OCI-LY7 (cell line): ENCODE data around the gene CASP5. TPM values are rescaled to one million over a fixed set of nuclear protein-coding genes. Genes with fewer than 3 reads are reported as not detected.
A peak's percentile ranks its signal among the peaks of the same experiment; 100 is the strongest.

ENCODE experiments used
- BruUV-seq: library from RNA; stranded (reverse); fragments of 400-500 nt; replicated peaks from 2 replicates; lab custom pipeline; 2021; lab: Mats Ljungman, UMichigan
- CTCF ChIA-PET: fragments of 300-600 bp; sonication (Branson Sonifier 250); formaldehyde crosslinking; loops from one replicate; lab custom pipeline; 2022; ENCODE audit warnings: antibody characterized with exemption; ENCODE audit not compliant: unreplicated experiment; lab: Charles Lee
- POLR2A ChIA-PET: fragments of 300-600 bp; sonication (Branson Sonifier 250); formaldehyde crosslinking; loops from one replicate; lab custom pipeline; 2022; ENCODE audit warnings: antibody characterized with exemption; lab: Charles Lee
- DNase-seq: peaks from one replicate; pipeline ENCODE4 v3.0.0-alpha.2; 2015; ENCODE audit warnings: low spot score
- H2AFZ ChIP-seq: fragments of 200-600 bp; sonication (generic), shearing (Covaris generic); 2 replicates; pipeline ENCODE4 v1.6.1; 2014; ENCODE audit warnings: mild to moderate bottlenecking, antibody characterized with exemption, low read length, moderate library complexity
- H3K27ac ChIP-seq: fragments of 200-600 bp; sonication (generic); 2 replicates; pipeline ENCODE4 v1.5.1; 2014; ENCODE audit warnings: mixed run types, low read depth, mild to moderate bottlenecking, moderate library complexity, low read length, inconsistent platforms; ENCODE audit not compliant: poor library complexity, severe bottlenecking
- H3K36me3 ChIP-seq: fragments of 200-600 bp; sonication (generic); 2 replicates; pipeline ENCODE4 v1.6.1; 2014; ENCODE audit warnings: mild to moderate bottlenecking, antibody characterized with exemption, low read length, moderate library complexity, mixed read lengths; ENCODE audit not compliant: insufficient read depth
- H3K4me1 ChIP-seq: fragments of 200-600 bp; sonication (generic); 2 replicates; pipeline ENCODE4 v1.5.1; 2014; ENCODE audit warnings: mild to moderate bottlenecking, low read length; ENCODE audit not compliant: insufficient read depth, poor library complexity, severe bottlenecking
- H3K4me2 ChIP-seq: fragments of 200-600 bp; sonication (generic); 2 replicates; pipeline ENCODE4 v1.6.1; 2014; ENCODE audit warnings: mild to moderate bottlenecking, low read length
- H3K4me3 ChIP-seq: fragments of 200-600 bp; sonication (generic); 2 replicates; pipeline ENCODE4 v1.5.1; 2014; ENCODE audit warnings: mild to moderate bottlenecking, low read depth, low read length; ENCODE audit not compliant: poor library complexity, severe bottlenecking
- H3K79me2 ChIP-seq: fragments of 200-600 bp; sonication (generic); 2 replicates; pipeline ENCODE4 v1.6.1; 2016; ENCODE audit warnings: low read depth, mild to moderate bottlenecking, low read length, moderate library complexity, mixed read lengths; ENCODE audit not compliant: insufficient read depth
- H3K9me2 ChIP-seq: fragments of 200-600 bp; sonication (generic); 2 replicates; pipeline ENCODE4 v1.6.1; 2016; ENCODE audit warnings: mild to moderate bottlenecking, low read length, mixed read lengths; ENCODE audit not compliant: insufficient read depth
- H3K9me3 ChIP-seq: fragments of 200-600 bp; sonication (generic); 2 replicates; pipeline ENCODE4 v1.6.1; 2014; ENCODE audit warnings: mild to moderate bottlenecking, mixed run types, low read length, mixed read lengths
- H4K20me1 ChIP-seq: fragments of 200-600 bp; sonication (generic); 2 replicates; pipeline ENCODE4 v1.6.1; 2014; ENCODE audit warnings: mild to moderate bottlenecking, antibody characterized with exemption, low read length, moderate library complexity, mixed read lengths; ENCODE audit not compliant: insufficient read depth
- CTCF ChIP-seq: fragments of 200-600 bp; sonication (generic); conservative IDR thresholded peaks from 2 replicates; pipeline ENCODE4 v1.5.1; 2014; ENCODE audit warnings: mild to moderate bottlenecking, antibody characterized with exemption, low read length, moderate library complexity, mixed read lengths
- EZH2phosphoT487 ChIP-seq: fragments of 200-600 bp; sonication (generic); IDR thresholded peaks from 2 replicates; pipeline ENCODE4 v1.6.1; 2018; ENCODE audit warnings: low read depth, borderline replicate concordance, mild to moderate bottlenecking, mixed run types, antibody characterized with exemption, low read length, moderate library complexity, mixed read lengths
- intact Hi-C: fragments of 100-400 bp; cut with micrococcal nuclease; formaldehyde crosslinking; loops from one replicate; pipeline ENCODE4 v1.10.0; 2022; ENCODE audit not compliant: unreplicated experiment
- total RNA-seq, 2 experiments: library from RNA; depleted of rRNA in 1 of 2; stranded (reverse); fragments of >200 nt in 1 of 2; shearing (Covaris generic) in 1 of 2; gene quantifications; 2 replicates each; pipeline ENCODE4 v1.2.3, GENCODE V29; 2014 to 2022

CASP5 gene
- total RNA-seq, 2 experiments from 2014 or later: not detected

DNA sequence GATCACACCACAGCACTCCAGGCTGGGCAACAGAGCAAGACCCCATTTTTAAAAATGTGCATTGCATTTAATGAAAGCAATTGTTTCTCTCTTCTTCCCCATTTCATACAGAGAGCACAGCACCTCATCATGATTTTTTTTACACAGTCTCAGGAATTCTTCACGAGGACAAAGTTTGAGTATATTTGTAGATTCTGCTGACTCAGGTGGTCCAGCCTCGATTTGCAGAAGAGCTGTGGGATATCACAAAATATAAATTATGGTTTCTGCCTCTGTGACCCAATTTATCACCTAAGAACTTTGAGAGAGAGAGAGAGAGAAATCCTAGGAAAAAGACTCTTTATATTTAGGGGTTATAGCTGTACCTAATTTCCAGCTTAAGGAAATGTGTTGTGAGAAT, 19.8 kb downstream of the CASP5 start:
- ChIA-PET CTCF (no interaction called here), POLR2A (no interaction called here)
- no TSS peak for BruUV-seq

DNA sequence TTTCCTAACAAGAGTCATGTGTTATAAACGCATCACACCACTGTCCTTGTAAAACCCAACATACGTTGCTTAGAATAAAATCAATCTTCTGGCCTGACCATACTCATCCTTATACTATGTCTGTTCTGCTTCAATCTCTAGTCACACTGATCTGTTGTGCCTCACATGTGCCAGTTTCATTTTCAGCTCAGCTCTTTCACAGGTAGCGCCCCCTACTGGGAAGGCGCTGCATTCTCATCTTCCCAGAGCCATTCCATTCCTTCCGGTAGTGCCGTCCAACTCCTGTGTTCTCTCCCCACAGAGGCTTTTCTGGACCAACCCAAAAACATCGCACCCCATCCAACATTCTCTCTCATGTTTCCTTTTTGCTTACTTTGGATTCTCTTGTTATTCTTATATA, 22.2 kb downstream of the CASP5 start:
- H2AFZ ChIP-seq: no peak overlapping the region
- CTCF ChIA-PET: no interaction called here

More for the DNA sequence above, 19.8 kb downstream of the CASP5 start:
- no peak for TF ChIP-seq EZH2phosphoT487
- TF ChIP-seq CTCF: no peak
- Histone ChIP-seq H2AFZ (no peak overlapping the region), H3K9me3 (no peaks in the 10 kb centered on the region), H4K20me1 (no peaks in the 10 kb centered on the region), H3K4me1 (no peaks in the 10 kb centered on the region), H3K36me3 (no peaks in the 10 kb centered on the region; the same call in 1 of the 2 replicates), H3K4me3 (no peak overlapping the region), H3K4me2 (no peak overlapping the region), H3K79me2 (no peaks in the 10 kb centered on the region), H3K9me2 (no peaks in the 10 kb centered on the region), H3K27ac (no peak overlapping the region)
- intact Hi-C loops: no loop called here
- no peak for DNase-seq

More for the DNA sequence above, 22.2 kb downstream of the CASP5 start:
- POLR2A ChIA-PET: no interaction called here
- no peaks in the 10 kb centered on the region for H3K9me2 ChIP-seq
- TF ChIP-seq EZH2phosphoT487 (no peak), CTCF (peak; percentile 84)
- H3K9me3 ChIP-seq: no peaks in the 10 kb centered on the region
- intact Hi-C loops: no loop called here
- BruUV-seq: no TSS peak
- no peaks in the 10 kb centered on the region; the same call in 1 of the 2 replicates for H3K36me3 ChIP-seq
- no peak overlapping the region for H3K27ac ChIP-seq
- H4K20me1 ChIP-seq: no peaks in the 10 kb centered on the region
- H3K4me1 ChIP-seq: no peaks in the 10 kb centered on the region
- no peak overlapping the region for H3K4me3 ChIP-seq
- peak; percentile 19 for DNase-seq
- H3K79me2 ChIP-seq: no peaks in the 10 kb centered on the region
- H3K4me2 ChIP-seq: no peak overlapping the region
